GM18873 (cell line): Measurements from ENCODE around the gene GPD1L.

Experiments used
- ATAC-seq: cut with Tn5 transposase; IDR thresholded peaks from one replicate; pipeline ENCODE4 v1.9.1; 2021; ENCODE audit warnings: mild to moderate bottlenecking, moderate library complexity, moderate number of reproducible peaks; ENCODE audit not compliant: unreplicated experiment, low FRiP score

GPD1L gene

GRCh38 chr3:32132706-32133105 lies 26.3 kb downstream of the GPD1L start:
- no peak for ATAC-seq

- ATAC-seq, result no peak
These were observed 30.3 kb downstream of the GPD1L start for GRCh38 chr3:32136703-32137102.

GRCh38 chr3:32137870-32138269 lies 31.4 kb downstream of the GPD1L start:
- ATAC-seq, result no peak

- no peak for ATAC-seq
These were observed 32.2 kb downstream of the GPD1L start for GRCh38 chr3:32138545-32139104.

GRCh38 chr3:32140943-32141342 lies 34.5 kb downstream of the GPD1L start:
- no peak for ATAC-seq

- peak; percentile 57 for ATAC-seq
These were observed 37.7 kb downstream of the GPD1L start for GRCh38 chr3:32143849-32144757.

- ATAC-seq, result no peak
These were observed 40.4 kb downstream of the GPD1L start for GRCh38 chr3:32146746-32147211.

GRCh38 chr3:32147509-32147908 lies 41.1 kb downstream of the GPD1L start:
- no peak for ATAC-seq

GRCh38 chr3:32147933-32148332 lies 41.5 kb downstream of the GPD1L start:
- ATAC-seq, result no peak

- no peak for ATAC-seq
These were observed 41.9 kb downstream of the GPD1L start for GRCh38 chr3:32148351-32148750.

GRCh38 chr3:32153414-32154204 lies 47.2 kb downstream of the GPD1L start:
- no peak for ATAC-seq

GRCh38 chr3:32154205-32154579 lies 47.8 kb downstream of the GPD1L start:
- ATAC-seq, result no peak

- no peak for ATAC-seq
These were observed 48.7 kb downstream of the GPD1L start for GRCh38 chr3:32155117-32155516.

GRCh38 chr3:32157600-32158264 lies 51.3 kb downstream of the GPD1L start:
- ATAC-seq, result no peak

- ATAC-seq, result no peak
These were observed 54.3 kb downstream of the GPD1L start for GRCh38 chr3:32160706-32161214.

- ATAC-seq, result no peak
These were observed 59.0 kb downstream of the GPD1L start for GRCh38 chr3:32165442-32165841.

- no peak for ATAC-seq
These were observed 60.2 kb downstream of the GPD1L start for GRCh38 chr3:32166654-32167053.

- ATAC-seq, result no peak
These were observed 66.0 kb downstream of the GPD1L start for GRCh38 chr3:32172420-32172819.

GRCh38 chr3:32175607-32176197 lies 69.3 kb downstream of the GPD1L start:
- ATAC-seq, result no peak
